Karpas-422 (cell line): ENCODE results near the gene MAD2L2. TPM values are rescaled to one million over a fixed set of nuclear protein-coding genes. Genes with fewer than 3 reads are reported as not detected.

Experiments used
- DNase-seq: peaks from one replicate; pipeline ENCODE4 v3.0.0-alpha.2; 2015
- H2AFZ ChIP-seq: fragments of 200-600 bp; sonication (generic); 2 replicates; pipeline ENCODE4 v1.6.1; 2014; ENCODE audit warnings: antibody characterized with exemption, low read length, mixed read lengths
- H3K27ac ChIP-seq: fragments of 200-600 bp; sonication (generic); 2 replicates; pipeline ENCODE4 v1.5.1; 2014; ENCODE audit warnings: mild to moderate bottlenecking, low read length, moderate library complexity
- H3K27me3 ChIP-seq: fragments of 200-600 bp; sonication (generic); 2 replicates; pipeline ENCODE4 v1.6.1; 2014; ENCODE audit warnings: low read length, mixed read lengths
- H3K36me3 ChIP-seq: fragments of 200-600 bp; sonication (generic); 2 replicates; pipeline ENCODE4 v1.6.1; 2014; ENCODE audit warnings: low read length, mixed read lengths; ENCODE audit not compliant: insufficient read depth
- H3K4me1 ChIP-seq: fragments of 200-600 bp; sonication (generic); 2 replicates; pipeline ENCODE4 v1.6.1; 2014; ENCODE audit warnings: mild to moderate bottlenecking, low read length, mixed read lengths
- H3K4me2 ChIP-seq: fragments of 200-600 bp; sonication (generic); 2 replicates; pipeline ENCODE4 v1.6.1; 2014; ENCODE audit warnings: low read length, low read depth, mild to moderate bottlenecking; ENCODE audit not compliant: poor library complexity, severe bottlenecking
- H3K4me3 ChIP-seq: fragments of 200-600 bp; sonication (generic); 2 replicates; pipeline ENCODE4 v1.5.1; 2014; ENCODE audit warnings: mild to moderate bottlenecking, antibody characterized with exemption, low read length, mixed read lengths
- H3K79me2 ChIP-seq: fragments of 200-600 bp; sonication (generic); 2 replicates; pipeline ENCODE4 v1.6.1; 2014; ENCODE audit warnings: mild to moderate bottlenecking, low read length, mixed read lengths
- H3K9ac ChIP-seq: fragments of 200-600 bp; sonication (generic); 2 replicates; pipeline ENCODE4 v1.6.0; 2014; ENCODE audit warnings: low read length
- H3K9me2 ChIP-seq: fragments of 200-600 bp; sonication (generic), shearing (Covaris generic); replicated peaks from 2 replicates; pipeline ENCODE4 v1.6.0; 2014; ENCODE audit warnings: mild to moderate bottlenecking, low read length, moderate library complexity; ENCODE audit not compliant: insufficient read depth
- H3K9me3 ChIP-seq: fragments of 300-700, 200-600 bp; sonication (generic); 2 replicates; pipeline ENCODE4 v1.6.1; 2014; ENCODE audit warnings: low read length, mixed read lengths
- H4K20me1 ChIP-seq: fragments of 200-600 bp; sonication (generic); 2 replicates; pipeline ENCODE4 v1.6.1; 2014; ENCODE audit warnings: mild to moderate bottlenecking, antibody characterized with exemption, low read length, low read depth; ENCODE audit not compliant: insufficient read depth
- total RNA-seq: library from RNA; depleted of rRNA; stranded (reverse); fragments of >200 nt; shearing (Covaris generic); gene quantifications from 2 replicates; pipeline ENCODE4 v1.2.3, GENCODE V29; 2014; ENCODE audit warnings: low replicate concordance

MAD2L2 gene
- total RNA-seq, 1 experiment from 2014 or later = 89.3 TPM

DNA sequence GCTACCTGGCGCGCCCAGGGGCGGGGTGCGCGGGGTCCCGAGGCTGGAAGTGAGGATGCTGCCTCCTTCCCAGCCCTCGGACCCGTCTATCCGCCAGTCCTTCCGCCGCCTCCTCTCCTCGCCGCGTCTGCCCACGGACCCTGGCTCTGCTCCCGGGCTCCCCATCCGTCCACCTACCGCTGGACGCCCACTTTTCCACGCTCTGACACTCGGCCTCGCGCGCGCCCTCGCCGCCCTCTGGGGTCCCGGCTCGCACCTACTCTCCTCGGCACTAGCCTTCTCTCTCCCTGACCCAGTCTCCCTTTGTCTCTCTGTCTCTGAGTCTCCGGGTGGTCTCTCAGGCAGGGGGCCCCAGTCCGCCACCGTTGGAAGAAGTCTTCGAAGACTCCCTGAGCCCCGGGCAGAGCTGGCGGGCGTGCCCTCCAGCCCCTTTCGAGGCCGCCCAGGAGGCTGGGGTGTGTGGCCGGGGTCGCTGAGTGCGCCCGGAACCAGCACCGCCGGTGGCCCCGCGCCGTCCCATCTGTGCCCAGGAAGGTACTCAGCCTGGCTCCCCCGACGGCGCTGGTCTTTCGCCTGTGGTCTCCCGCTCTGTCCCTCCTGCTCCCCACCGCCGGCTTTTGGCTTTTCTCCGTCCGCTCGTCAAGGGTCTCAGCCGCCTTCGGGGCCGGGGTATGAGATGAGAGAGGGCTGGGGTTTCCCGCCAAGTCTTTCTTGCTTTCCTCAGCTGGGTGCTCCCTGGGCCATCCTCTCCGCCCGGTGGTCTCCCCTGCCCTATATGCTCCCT, 11.2 kb upstream of the MAD2L2 start:
- no peaks in the 10 kb centered on the region for H3K36me3 ChIP-seq
- H3K27me3 ChIP-seq = no peaks in the 10 kb centered on the region
- H3K4me3 ChIP-seq = no peak overlapping the region
- H3K9me2 ChIP-seq = no peaks in the 10 kb centered on the region
- H3K79me2 ChIP-seq = no peaks in the 10 kb centered on the region
- H2AFZ ChIP-seq = no peak overlapping the region
- no peak overlapping the region for H3K9ac ChIP-seq
- no peaks in the 10 kb centered on the region for H4K20me1 ChIP-seq
- no peaks in the 10 kb centered on the region for H3K9me3 ChIP-seq
- H3K4me1 ChIP-seq = no peaks in the 10 kb centered on the region
- DNase-seq = no peak
- H3K27ac ChIP-seq = no peak overlapping the region
- H3K4me2 ChIP-seq = no peak overlapping the region

- no peak within 1 kb of the TSS for H2AFZ ChIP-seq
Observed at GRCh38 chr1:11691302-11691914, 10.5 kb upstream of the MAD2L2 start, which contains the start of gene DRAXIN. Gene DRAXIN (plus strand): TSS chr1:11691710. CDS start chr1:11706259, 14,549 bp downstream.

DNA sequence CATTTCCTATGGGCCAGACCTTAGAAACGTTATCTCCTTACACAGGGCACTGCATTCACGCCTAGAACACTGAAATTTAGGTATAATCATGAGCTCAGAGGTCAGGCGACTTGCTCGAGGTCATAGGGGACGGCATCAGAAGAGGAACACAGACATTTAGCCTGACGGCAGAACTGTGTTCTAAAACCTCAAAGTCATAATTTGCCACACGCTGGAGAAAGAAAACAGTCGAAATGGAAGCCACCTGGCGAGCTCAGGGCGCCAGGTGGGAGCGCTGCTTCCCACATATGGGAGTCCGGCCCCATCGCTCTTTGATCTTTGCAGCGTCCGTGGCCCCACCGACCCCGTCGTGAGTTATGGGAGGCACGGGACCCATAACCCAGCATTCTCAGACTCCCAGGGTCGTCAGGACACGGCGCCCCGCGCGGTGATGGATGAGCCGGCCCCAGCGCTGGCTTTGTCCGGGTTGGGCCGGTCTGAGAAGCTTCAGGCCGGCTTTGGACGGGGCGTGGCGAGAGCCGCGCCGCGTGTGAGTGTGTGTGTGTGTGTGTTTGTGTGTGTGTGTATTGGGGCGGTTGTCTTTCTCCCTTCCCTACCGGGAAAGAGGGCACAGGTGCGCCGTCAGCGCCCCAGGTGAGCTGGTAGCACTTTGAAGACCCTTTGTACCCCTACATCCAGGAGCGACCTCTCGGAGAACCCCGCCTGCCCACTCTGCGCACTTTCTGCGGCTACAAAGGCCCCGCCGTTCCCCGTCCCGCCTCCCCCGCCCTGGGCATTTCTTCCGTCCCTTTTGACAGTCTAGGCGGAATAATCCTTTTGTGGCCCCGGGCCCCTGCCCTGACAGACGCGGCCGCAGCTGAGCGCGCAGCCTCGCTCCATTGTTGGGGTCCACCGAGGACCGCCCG, 9.7 kb upstream of the MAD2L2 start:
- H3K27ac ChIP-seq = no peak overlapping the region
- H2AFZ ChIP-seq = no peak overlapping the region
- H3K4me2 ChIP-seq = no peak overlapping the region

More at GRCh38 chr1:11691302-11691914, 10.5 kb upstream of the MAD2L2 start, which contains the start of gene DRAXIN:
- Histone ChIP-seq H3K79me2 (no peaks in the 10 kb centered on the region), H4K20me1 (no peaks in the 10 kb centered on the region), H3K9me3 (no peaks in the 10 kb centered on the region), H3K4me1 (no peaks in the 10 kb centered on the region), H3K27ac (no peak within 1 kb of the TSS), H3K27me3 (no peaks in the 10 kb centered on the region), H3K4me3 (no peak within 1 kb of the TSS), H3K9me2 (no peaks in the 10 kb centered on the region), H3K36me3 (no peaks in the 10 kb centered on the region), H3K9ac (no peak within 1 kb of the TSS), H3K4me2 (no peak within 1 kb of the TSS)
- no peak for DNase-seq

DNA sequence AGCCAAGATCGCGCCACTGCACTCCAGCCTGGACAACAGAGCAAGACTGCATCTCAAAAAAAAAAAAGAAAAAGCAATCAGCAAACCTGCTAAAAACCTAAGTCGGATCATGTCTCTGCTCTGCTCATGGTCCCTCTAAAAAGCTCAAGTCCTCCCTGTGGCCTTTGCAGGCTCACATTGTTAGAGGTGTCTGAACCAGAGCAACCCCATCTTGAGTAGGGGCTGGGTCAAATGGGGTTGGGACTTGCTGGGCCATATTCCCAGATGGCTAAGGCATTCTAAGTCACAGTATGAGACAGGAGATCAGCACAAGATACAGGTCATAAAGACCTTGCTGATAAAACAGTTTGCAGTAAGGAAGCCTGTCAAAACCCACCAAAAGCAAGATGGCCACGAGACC, 7.6 kb upstream of the MAD2L2 start:
- Histone ChIP-seq H3K9me2 (no peaks in the 10 kb centered on the region), H3K27ac (no peak overlapping the region), H3K4me1 (peaks cover 19% of the 10 kb centered on the region), H3K9ac (no peak overlapping the region), H4K20me1 (no peaks in the 10 kb centered on the region), H2AFZ (no peak overlapping the region), H3K4me3 (no peak overlapping the region), H3K4me2 (no peak overlapping the region), H3K27me3 (no peaks in the 10 kb centered on the region), H3K36me3 (no peaks in the 10 kb centered on the region), H3K79me2 (no peaks in the 10 kb centered on the region), H3K9me3 (no peaks in the 10 kb centered on the region)
- no peak for DNase-seq

More for the DNA sequence above, 9.7 kb upstream of the MAD2L2 start:
- no peaks in the 10 kb centered on the region for H3K27me3 ChIP-seq
- DNase-seq = no peak
- H3K9ac ChIP-seq = no peak overlapping the region
- no peaks in the 10 kb centered on the region for H3K9me2 ChIP-seq
- H3K9me3 ChIP-seq = no peaks in the 10 kb centered on the region
- H3K4me1 ChIP-seq = no peaks in the 10 kb centered on the region
- no peak overlapping the region for H3K4me3 ChIP-seq
- no peaks in the 10 kb centered on the region for H3K36me3 ChIP-seq
- H3K79me2 ChIP-seq = no peaks in the 10 kb centered on the region
- no peaks in the 10 kb centered on the region for H4K20me1 ChIP-seq

GRCh38 chr1:11685210-11685752, 4.3 kb upstream of the MAD2L2 start:
- H3K9me2 ChIP-seq = no peaks in the 10 kb centered on the region
- peak overlapping the region; percentile 59 for H3K4me2 ChIP-seq
- H3K9ac ChIP-seq = peak overlapping the region; percentile 68; the same call in 1 of the 2 replicates
- peak; percentile 44 for DNase-seq
- peaks cover 41% of the 10 kb centered on the region for H3K4me1 ChIP-seq
- no peak overlapping the region for H2AFZ ChIP-seq
- H3K4me3 ChIP-seq = peak overlapping the region; percentile 63; the same call in 1 of the 2 replicates
- H3K79me2 ChIP-seq = peaks cover 5% of the 10 kb centered on the region
- no peaks in the 10 kb centered on the region for H4K20me1 ChIP-seq
- H3K27ac ChIP-seq = no peak overlapping the region
- H3K27me3 ChIP-seq = no peaks in the 10 kb centered on the region
- H3K9me3 ChIP-seq = no peaks in the 10 kb centered on the region
- no peaks in the 10 kb centered on the region for H3K36me3 ChIP-seq

GRCh38 chr1:11684070-11684469, 3.1 kb upstream of the MAD2L2 start:
- H4K20me1 ChIP-seq = no peaks in the 10 kb centered on the region
- no peaks in the 10 kb centered on the region for H3K27me3 ChIP-seq
- peak overlapping the region; percentile 56 for H3K27ac ChIP-seq
- H3K4me1 ChIP-seq = peaks cover 50% of the 10 kb centered on the region
- peak overlapping the region; percentile 59 for H3K4me2 ChIP-seq
- peak overlapping the region; percentile 48; the same call in 1 of the 2 replicates for H2AFZ ChIP-seq
- no peaks in the 10 kb centered on the region for H3K9me3 ChIP-seq
- no peaks in the 10 kb centered on the region for H3K36me3 ChIP-seq
- H3K9ac ChIP-seq = peak overlapping the region; percentile 68
- H3K9me2 ChIP-seq = no peaks in the 10 kb centered on the region
- peak overlapping the region; percentile 63 for H3K4me3 ChIP-seq
- H3K79me2 ChIP-seq = peaks cover 15% of the 10 kb centered on the region
- peak; percentile 83 for DNase-seq

GRCh38 chr1:11682799-11683198, 1.9 kb upstream of the MAD2L2 start:
- H3K9me3 ChIP-seq = no peaks in the 10 kb centered on the region
- no peaks in the 10 kb centered on the region for H3K36me3 ChIP-seq
- H3K9me2 ChIP-seq = no peaks in the 10 kb centered on the region
- H3K27ac ChIP-seq = peak overlapping the region; percentile 91; the same call in 1 of the 2 replicates
- H3K9ac ChIP-seq = peak overlapping the region; percentile 94
- no peak overlapping the region for H2AFZ ChIP-seq
- peak overlapping the region; percentile 95; the same call in 1 of the 2 replicates for H3K4me3 ChIP-seq
- no peaks in the 10 kb centered on the region for H4K20me1 ChIP-seq
- H3K27me3 ChIP-seq = no peaks in the 10 kb centered on the region
- DNase-seq = no peak
- peak overlapping the region; percentile 90 for H3K4me2 ChIP-seq
- peaks cover 15% of the 10 kb centered on the region for H3K79me2 ChIP-seq
- peaks cover 50% of the 10 kb centered on the region for H3K4me1 ChIP-seq
